ENCODE data around the gene BAG5. TPM values are rescaled to one million over a fixed set of nuclear protein-coding genes. Genes with fewer than 3 reads are reported as not detected.
"Not testable (repeated sequence)": the region's sequence is repeated elsewhere in the genome, so short reads cannot be mapped to it uniquely, and the experiment has no call there.

Gene BAG5
- total RNA-seq, 1 experiment from 2014 or later: 32.6 TPM

GRCh38 chr14:103526914-103527248 lies 35.6 kb downstream of the BAG5 start:
- Histone ChIP-seq H3K27me3 (ENCODE audit: low read length) (no peaks in the 10 kb centered on the region), H3K27ac (ENCODE audit: low read length) (peak overlapping the region; percentile 57), H3K36me3 (ENCODE audit: insufficient read depth, low read length) (no peaks in the 10 kb centered on the region), H3K4me2 (ENCODE audit: low read depth, low read length, poor library complexity, severe bottlenecking) (peak overlapping the region; percentile 83), H3K9ac (ENCODE audit: low read length) (peak overlapping the region; percentile 89), H3K9me2 (replicated peaks; ENCODE audit: insufficient read depth, low read length) (no peaks in the 10 kb centered on the region), H4K20me1 (ENCODE audit: insufficient read depth, low read depth, low read length) (peaks cover 13% of the 10 kb centered on the region; the same call in 1 of the 2 replicates), H3K79me2 (ENCODE audit: low read length) (peaks cover 36% of the 10 kb centered on the region), H2AFZ (ENCODE audit: low read length) (no peak overlapping the region), H3K9me3 (ENCODE audit: low read length) (no peaks in the 10 kb centered on the region), H3K4me3 (ENCODE audit: low read length) (peak overlapping the region; percentile 93; the same call in 1 of the 2 replicates), H3K4me1 (ENCODE audit: low read length) (peaks cover 41% of the 10 kb centered on the region)
- DNase-seq: no peak

GRCh38 chr14:103526247-103526913 lies 36.1 kb downstream of the BAG5 start:
- no peak overlapping the region for H3K9ac ChIP-seq (ENCODE audit: low read length)
- H3K27ac ChIP-seq (ENCODE audit: low read length): no peak overlapping the region
- no peak overlapping the region for H3K4me3 ChIP-seq (ENCODE audit: low read length)
- H3K27me3 ChIP-seq (ENCODE audit: low read length): no peaks in the 10 kb centered on the region
- peaks cover 13% of the 10 kb centered on the region; the same call in 1 of the 2 replicates for H4K20me1 ChIP-seq (ENCODE audit: insufficient read depth, low read depth, low read length)
- no peaks in the 10 kb centered on the region for H3K9me2 ChIP-seq (replicated peaks; ENCODE audit: insufficient read depth, low read length)
- no peak overlapping the region for H2AFZ ChIP-seq (ENCODE audit: low read length)
- H3K36me3 ChIP-seq (ENCODE audit: insufficient read depth, low read length): no peaks in the 10 kb centered on the region
- peaks cover 33% of the 10 kb centered on the region for H3K79me2 ChIP-seq (ENCODE audit: low read length)
- no peaks in the 10 kb centered on the region for H3K9me3 ChIP-seq (ENCODE audit: low read length)
- no peak overlapping the region for H3K4me2 ChIP-seq (ENCODE audit: low read depth, low read length, poor library complexity, severe bottlenecking)
- peaks cover 41% of the 10 kb centered on the region for H3K4me1 ChIP-seq (ENCODE audit: low read length)
- no peak for DNase-seq

DNA sequence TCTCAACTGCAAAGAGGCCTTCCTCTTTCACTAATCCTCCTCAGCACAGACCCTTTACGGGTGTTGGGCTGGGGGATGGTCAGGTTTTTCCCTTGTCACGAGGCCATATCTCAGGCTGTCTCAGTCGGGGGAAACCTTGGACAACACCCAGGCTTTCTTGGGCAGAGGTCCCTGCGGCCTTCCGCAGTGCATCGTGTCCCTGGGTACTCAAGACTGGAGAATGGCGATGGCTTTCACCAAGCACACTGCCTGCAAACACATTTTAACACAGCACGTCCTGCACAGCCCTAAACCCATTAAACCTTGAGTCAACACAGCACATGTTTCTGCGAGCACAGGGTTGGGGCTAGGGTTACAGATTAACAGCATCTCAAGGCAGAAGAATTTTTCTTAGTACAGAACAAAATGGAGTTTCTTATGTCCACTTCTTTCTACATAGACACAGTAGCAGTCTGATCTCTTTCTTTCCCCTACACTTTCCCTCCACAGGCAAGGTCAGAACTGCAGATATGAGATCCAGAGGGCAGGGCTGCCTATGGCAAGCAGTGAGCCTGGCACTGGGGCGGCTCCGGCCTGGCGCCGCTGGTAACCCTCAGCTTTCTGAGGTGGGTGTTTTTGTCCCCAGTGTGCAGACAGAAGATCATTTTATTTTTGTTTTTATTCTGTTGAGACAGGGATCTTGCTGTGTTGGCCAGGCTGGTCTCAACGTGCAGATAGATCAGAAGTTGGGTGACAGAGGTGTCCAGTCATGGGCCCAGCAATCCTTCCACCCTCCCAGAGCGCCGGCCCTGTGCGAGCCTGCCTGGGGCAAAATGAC lies 36.8 kb downstream of the BAG5 start:
- peaks cover 25% of the 10 kb centered on the region for H3K79me2 ChIP-seq (ENCODE audit: low read length)
- H2AFZ ChIP-seq (ENCODE audit: low read length): not testable (repeated sequence)

DNA sequence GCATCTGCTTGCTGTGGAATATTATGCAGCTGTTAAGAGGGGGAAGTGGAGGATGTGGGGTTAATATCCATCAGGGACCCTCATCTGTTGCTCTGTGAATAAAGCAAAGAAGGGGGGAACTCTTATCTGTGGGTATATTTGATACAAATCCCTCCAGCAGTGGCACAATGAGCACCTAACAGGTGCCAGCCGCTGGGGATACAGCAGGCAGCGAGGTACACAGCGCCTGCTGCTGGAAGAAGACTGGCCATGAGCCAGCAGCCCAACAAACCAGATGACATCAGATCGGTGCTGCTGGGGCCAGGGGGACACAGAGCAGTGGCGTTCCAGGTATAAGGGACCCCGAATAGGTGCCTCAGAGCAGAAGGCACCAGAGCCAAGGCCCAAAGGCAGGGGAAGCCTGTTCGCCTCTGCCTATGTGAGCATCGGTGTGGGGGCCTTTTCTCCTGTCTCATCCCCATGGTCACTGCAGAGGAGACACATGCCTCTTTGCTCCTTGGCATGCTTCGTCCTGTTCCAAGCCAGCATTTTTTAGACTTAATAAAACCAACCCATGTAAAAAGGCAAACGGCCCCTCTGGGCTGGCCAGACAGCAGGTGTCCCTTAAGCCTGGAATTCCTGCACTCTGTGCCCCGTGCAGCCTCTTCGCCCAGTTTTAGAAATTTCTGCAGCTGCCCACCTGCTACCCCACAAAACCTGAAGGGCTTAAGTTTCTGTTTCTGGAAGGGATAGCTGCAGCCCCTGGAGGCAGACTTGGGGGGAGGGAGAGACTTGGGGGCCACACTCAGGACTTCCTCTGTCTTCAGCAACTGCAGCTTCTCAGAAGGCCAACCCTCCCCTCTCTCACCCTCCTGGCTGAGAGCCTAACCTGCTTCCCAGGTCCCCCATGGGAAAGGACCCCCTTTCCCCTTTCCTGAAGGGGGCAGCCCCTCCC lies 38.2 kb downstream of the BAG5 start:
- Histone ChIP-seq H3K9ac (ENCODE audit: low read length) (peak overlapping the region; percentile 26; the same call in 1 of the 2 replicates), H4K20me1 (ENCODE audit: insufficient read depth, low read depth, low read length) (no peaks in the 10 kb centered on the region; the same call in 1 of the 2 replicates), H3K27me3 (ENCODE audit: low read length) (no peaks in the 10 kb centered on the region), H3K79me2 (ENCODE audit: low read length) (peaks cover 12% of the 10 kb centered on the region), H3K4me3 (ENCODE audit: low read length) (no peak overlapping the region), H3K4me1 (ENCODE audit: low read length) (peaks cover 49% of the 10 kb centered on the region), H2AFZ (ENCODE audit: low read length) (no peak overlapping the region), H3K9me3 (ENCODE audit: low read length) (no peaks in the 10 kb centered on the region), H3K4me2 (ENCODE audit: low read depth, low read length, poor library complexity, severe bottlenecking) (no peak overlapping the region), H3K36me3 (ENCODE audit: insufficient read depth, low read length) (no peaks in the 10 kb centered on the region), H3K9me2 (replicated peaks; ENCODE audit: insufficient read depth, low read length) (no peaks in the 10 kb centered on the region), H3K27ac (ENCODE audit: low read length) (peak overlapping the region; percentile 47)
- DNase-seq: peak; percentile 56

More for the DNA sequence above, 36.8 kb downstream of the BAG5 start:
- H3K9ac ChIP-seq (ENCODE audit: low read length); DNase-seq; H3K36me3 ChIP-seq (ENCODE audit: insufficient read depth, low read length); H3K4me3 ChIP-seq (ENCODE audit: low read length); H3K9me2 ChIP-seq (replicated peaks; ENCODE audit: insufficient read depth, low read length); H3K27me3 ChIP-seq (ENCODE audit: low read length); H3K4me2 ChIP-seq (ENCODE audit: low read depth, low read length, poor library complexity, severe bottlenecking); H3K27ac ChIP-seq (ENCODE audit: low read length); H3K9me3 ChIP-seq (ENCODE audit: low read length); H4K20me1 ChIP-seq (ENCODE audit: insufficient read depth, low read depth, low read length): not testable (repeated sequence)
- H3K4me1 ChIP-seq (ENCODE audit: low read length): peaks cover 45% of the 10 kb centered on the region

DNA sequence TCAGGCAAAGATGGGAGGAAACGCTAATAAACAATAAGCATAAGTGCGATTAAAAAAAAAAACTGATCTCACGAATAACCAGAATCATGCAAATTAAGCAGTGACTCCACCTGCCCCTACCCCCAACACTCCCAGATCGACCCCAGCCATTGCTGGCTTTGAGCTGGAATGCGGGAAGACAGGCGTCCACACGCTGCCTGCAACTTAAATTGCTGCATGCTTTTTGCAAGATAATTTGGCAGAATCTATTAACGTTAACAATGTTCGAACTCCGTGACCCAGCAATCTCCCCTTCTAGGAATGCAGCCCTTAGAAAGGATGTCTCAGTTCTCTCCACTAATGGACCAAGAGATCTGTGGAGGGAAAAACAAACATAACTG lies 38.9 kb downstream of the BAG5 start:
- peaks cover 54% of the 10 kb centered on the region for H3K4me1 ChIP-seq (ENCODE audit: low read length)
- no peak overlapping the region for H3K27ac ChIP-seq (ENCODE audit: low read length)
- peaks cover 6% of the 10 kb centered on the region for H3K79me2 ChIP-seq (ENCODE audit: low read length)
- no peak for DNase-seq
- no peak overlapping the region for H2AFZ ChIP-seq (ENCODE audit: low read length)
- no peak overlapping the region for H3K4me3 ChIP-seq (ENCODE audit: low read length)
- H3K27me3 ChIP-seq (ENCODE audit: low read length): no peaks in the 10 kb centered on the region
- H3K36me3 ChIP-seq (ENCODE audit: insufficient read depth, low read length): no peaks in the 10 kb centered on the region
- H3K9me2 ChIP-seq (replicated peaks; ENCODE audit: insufficient read depth, low read length): no peaks in the 10 kb centered on the region
- no peak overlapping the region for H3K9ac ChIP-seq (ENCODE audit: low read length)
- no peaks in the 10 kb centered on the region for H3K9me3 ChIP-seq (ENCODE audit: low read length)
- no peaks in the 10 kb centered on the region for H4K20me1 ChIP-seq (ENCODE audit: insufficient read depth, low read depth, low read length)
- H3K4me2 ChIP-seq (ENCODE audit: low read depth, low read length, poor library complexity, severe bottlenecking): no peak overlapping the region

- no peak for DNase-seq
- H3K36me3 ChIP-seq (ENCODE audit: insufficient read depth, low read length): no peaks in the 10 kb centered on the region
- no peaks in the 10 kb centered on the region for H3K9me2 ChIP-seq (replicated peaks; ENCODE audit: insufficient read depth, low read length)
- peak within 1 kb of the TSS; percentile 79 for H3K4me2 ChIP-seq (ENCODE audit: low read depth, low read length, poor library complexity, severe bottlenecking)
- no peaks in the 10 kb centered on the region for H3K79me2 ChIP-seq (ENCODE audit: low read length)
- no peaks in the 10 kb centered on the region for H3K9me3 ChIP-seq (ENCODE audit: low read length)
- H2AFZ ChIP-seq (ENCODE audit: low read length): no peak within 1 kb of the TSS
- peak within 1 kb of the TSS; percentile 71; the same call in 1 of the 2 replicates for H3K9ac ChIP-seq (ENCODE audit: low read length)
- no peaks in the 10 kb centered on the region for H3K27me3 ChIP-seq (ENCODE audit: low read length)
- peaks cover 54% of the 10 kb centered on the region for H3K4me1 ChIP-seq (ENCODE audit: low read length)
- H3K4me3 ChIP-seq (ENCODE audit: low read length): no peak within 1 kb of the TSS; the same call in 1 of the 2 replicates
- H3K27ac ChIP-seq (ENCODE audit: low read length): no peak within 1 kb of the TSS
- H4K20me1 ChIP-seq (ENCODE audit: insufficient read depth, low read depth, low read length): no peaks in the 10 kb centered on the region
Measured at GRCh38 chr14:103522649-103523574, 39.5 kb downstream of the BAG5 start, which contains the start of gene CKB. Gene CKB (minus strand): TSS chr14:103522830. CDS start chr14:103522493, 337 bp downstream.

DNA sequence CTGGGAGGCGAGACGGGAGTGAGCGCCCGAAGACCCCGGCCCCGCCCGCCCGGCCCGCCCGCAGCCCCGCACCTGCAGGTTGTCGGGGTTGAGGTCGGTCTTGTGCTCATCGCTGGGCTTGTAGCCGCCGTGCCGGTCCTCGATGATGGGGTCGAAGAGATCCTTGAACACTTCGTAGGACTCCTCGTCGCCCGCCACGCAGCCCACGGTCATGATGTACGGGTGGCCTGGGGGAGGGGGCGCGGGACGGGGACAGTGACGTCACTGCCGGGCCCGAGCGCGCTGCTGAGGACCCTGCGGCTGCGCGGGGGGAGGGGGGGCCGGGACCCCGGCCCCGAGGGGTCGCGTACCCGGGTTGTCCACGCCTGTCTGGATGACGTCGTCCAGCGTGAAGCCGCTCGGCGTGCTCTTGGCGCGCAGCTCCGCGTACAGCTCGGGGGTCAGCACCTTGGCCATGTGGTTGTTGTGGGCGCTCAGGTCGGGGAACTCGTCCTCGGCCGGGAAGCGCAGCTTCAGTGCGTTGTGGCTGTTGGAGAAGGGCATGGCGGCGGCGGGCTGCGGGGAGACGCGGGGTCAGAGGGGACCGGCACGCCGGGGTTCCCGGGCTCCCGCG lies 40.4 kb downstream of the BAG5 start:
- no peaks in the 10 kb centered on the region for H3K9me3 ChIP-seq (ENCODE audit: low read length)
- H3K4me1 ChIP-seq (ENCODE audit: low read length): peaks cover 46% of the 10 kb centered on the region
- no peaks in the 10 kb centered on the region for H3K9me2 ChIP-seq (replicated peaks; ENCODE audit: insufficient read depth, low read length)
- no peak overlapping the region for H3K4me3 ChIP-seq (ENCODE audit: low read length)
- H4K20me1 ChIP-seq (ENCODE audit: insufficient read depth, low read depth, low read length): no peaks in the 10 kb centered on the region
- no peak overlapping the region for H3K27ac ChIP-seq (ENCODE audit: low read length)
- DNase-seq: no peak
- H2AFZ ChIP-seq (ENCODE audit: low read length): no peak overlapping the region
- H3K9ac ChIP-seq (ENCODE audit: low read length): no peak overlapping the region
- no peak overlapping the region for H3K4me2 ChIP-seq (ENCODE audit: low read depth, low read length, poor library complexity, severe bottlenecking)
- H3K27me3 ChIP-seq (ENCODE audit: low read length): no peaks in the 10 kb centered on the region
- no peaks in the 10 kb centered on the region for H3K36me3 ChIP-seq (ENCODE audit: insufficient read depth, low read length)
- H3K79me2 ChIP-seq (ENCODE audit: low read length): no peaks in the 10 kb centered on the region

Measured in Karpas-422 (cell line).